AG09309 (cell line): Measurements from ENCODE around the gene DPM1.

ENCODE experiments used
- DNase-seq: peaks from one replicate; pipeline ENCODE4 v3.0.0-alpha.2; 2010; ENCODE audit warnings: low read depth
- H3K4me3 ChIP-seq: 2 replicates; pipeline ENCODE4 v1.5.1; 2011; ENCODE audit warnings: mild to moderate bottlenecking, low read depth, low read length, moderate library complexity; ENCODE audit not compliant: control insufficient read depth
- CTCF ChIP-seq: IDR thresholded peaks from 2 replicates; pipeline ENCODE4 v1.5.1; 2011; ENCODE audit warnings: mild to moderate bottlenecking, low read depth, low read length, inconsistent platforms; ENCODE audit not compliant: insufficient read depth, control insufficient read depth; ENCODE audit errors: missing control alignments

DPM1 gene

GRCh38 chr20:50992336-50992732 lies 34.0 kb upstream of the DPM1 start:
- no peak for TF ChIP-seq CTCF
- H3K4me3 ChIP-seq, result no peak overlapping the region
- no peak for DNase-seq

DNA sequence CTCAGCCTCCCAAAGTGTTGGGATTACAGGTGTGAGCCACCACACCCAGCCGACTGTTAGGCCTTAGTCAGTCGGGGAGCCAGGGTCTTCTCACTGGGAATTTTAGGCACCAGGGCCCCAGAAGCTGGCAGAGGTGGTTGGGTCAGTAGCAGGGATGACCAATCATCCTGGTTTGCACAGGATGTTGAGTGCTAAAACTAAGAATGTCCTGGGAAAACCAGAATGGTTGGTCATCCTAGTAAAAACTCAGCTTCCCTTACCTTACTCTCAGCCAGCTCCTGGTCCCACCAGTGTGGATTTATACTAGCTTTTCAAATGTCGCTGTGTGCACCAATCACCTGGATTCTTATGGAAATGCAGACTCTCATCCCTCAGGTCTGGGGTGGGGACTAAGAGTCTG lies 32.7 kb upstream of the DPM1 start:
- no peak for DNase-seq
- H3K4me3 ChIP-seq, result no peak overlapping the region

GRCh38 chr20:50987493-50988210 lies 29.3 kb upstream of the DPM1 start:
- DNase-seq, result peak; percentile 69
- peak; percentile 91 for TF ChIP-seq CTCF
- no peak overlapping the region for H3K4me3 ChIP-seq

More for the DNA sequence above, 32.7 kb upstream of the DPM1 start:
- TF ChIP-seq CTCF, result no peak

GRCh38 chr20:50983321-50983720 lies 25.0 kb upstream of the DPM1 start:
- no peak for TF ChIP-seq CTCF
- H3K4me3 ChIP-seq, result no peak overlapping the region
- no peak for DNase-seq

DNA sequence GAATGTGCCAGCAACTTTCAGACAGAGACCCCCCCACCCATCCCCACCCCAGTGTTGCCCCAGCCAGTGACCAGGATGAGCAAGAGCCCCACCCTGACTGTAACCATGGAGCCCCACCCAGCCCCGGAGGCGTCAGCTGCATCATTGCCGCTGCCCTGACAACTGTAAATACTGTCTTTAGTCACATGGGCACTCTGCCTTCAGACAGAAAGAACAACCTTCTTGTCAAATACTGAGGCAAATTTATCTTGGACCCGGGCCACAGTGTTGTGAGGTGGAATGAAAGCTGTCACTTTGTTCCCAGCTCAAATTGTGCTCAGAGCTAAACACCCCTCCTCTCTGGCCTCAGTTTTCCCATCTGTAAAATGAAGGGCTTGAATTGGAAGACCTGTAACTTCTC lies 24.0 kb upstream of the DPM1 start:
- no peak for DNase-seq
- no peak overlapping the region for H3K4me3 ChIP-seq
- no peak for TF ChIP-seq CTCF

GRCh38 chr20:50981714-50982048 lies 23.3 kb upstream of the DPM1 start:
- H3K4me3 ChIP-seq, result no peak overlapping the region
- DNase-seq, result no peak
- no peak for TF ChIP-seq CTCF
